Measurements from ENCODE around the gene GABRA5. TPM values are rescaled to one million over a fixed set of nuclear protein-coding genes. Genes with fewer than 3 reads are reported as not detected.

Gene GABRA5
- total RNA-seq, 1 experiment from 2014 or later, result 0.67 TPM

DNA sequence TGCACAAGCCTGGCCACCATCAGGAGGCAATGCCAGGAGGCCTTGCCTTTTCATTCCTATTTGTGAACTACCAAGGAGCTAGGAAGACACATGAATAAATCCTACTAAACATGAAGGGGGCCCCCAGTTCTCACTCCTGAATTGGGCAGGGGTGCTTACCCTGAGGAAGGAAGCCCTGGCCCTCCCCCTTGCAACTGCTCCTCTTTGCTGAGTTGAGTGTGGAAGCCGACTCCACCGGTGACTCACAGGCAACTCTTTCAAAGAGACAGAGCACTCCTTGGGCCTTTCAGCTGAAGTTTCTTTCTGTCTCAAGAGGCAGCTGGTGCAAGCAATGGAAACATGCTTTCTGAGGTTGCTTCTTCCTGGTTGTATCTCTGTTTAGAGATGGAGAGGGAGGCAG lies 105.8 kb downstream of the GABRA5 start:
- no peaks in the 10 kb centered on the region for H3K36me3 ChIP-seq
- no peaks in the 10 kb centered on the region for H3K4me1 ChIP-seq
- H3K27ac ChIP-seq, result no peak overlapping the region
- no peaks in the 10 kb centered on the region for H3K27me3 ChIP-seq
- H3K9me3 ChIP-seq (replicated peaks), result no peaks in the 10 kb centered on the region
- H3K4me3 ChIP-seq, result no peak overlapping the region
- peak in 1 of 2 experiments; percentile 12 for DNase-seq

DNA sequence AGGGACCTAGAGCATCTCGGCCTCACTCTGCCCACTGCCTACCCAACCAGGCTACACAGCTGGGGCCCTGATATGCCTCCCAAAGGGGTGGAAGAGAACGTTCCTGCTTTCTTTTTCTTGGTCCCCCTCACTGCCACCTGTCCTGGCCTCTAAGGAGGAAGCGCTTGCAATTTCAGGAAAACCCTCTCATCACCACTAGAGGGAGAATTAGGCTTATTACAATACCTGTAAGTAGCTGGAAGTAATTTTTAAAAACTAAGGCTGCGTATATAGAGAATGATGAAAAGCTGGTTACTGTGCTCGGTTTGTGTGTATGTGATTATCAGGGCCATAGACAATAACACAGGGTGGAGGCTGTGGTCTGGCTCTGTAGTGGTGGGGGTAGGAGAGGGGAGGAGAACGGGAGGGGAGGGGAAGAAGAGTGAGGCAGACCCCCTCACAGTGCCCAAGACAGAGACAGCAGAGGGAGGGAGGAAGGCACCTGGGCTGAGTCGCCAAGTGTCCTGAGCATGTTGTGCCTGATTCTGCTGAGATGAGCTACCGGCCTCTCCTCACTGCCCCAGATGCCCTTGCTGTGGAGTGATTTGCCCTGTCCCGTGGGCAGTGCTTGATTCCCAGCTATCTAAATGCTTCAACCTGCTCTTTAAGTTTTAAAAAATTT lies 107.4 kb downstream of the GABRA5 start:
- peak in 1 of 2 experiments; percentile 36 for DNase-seq
- no peak overlapping the region for H3K4me3 ChIP-seq

DNA sequence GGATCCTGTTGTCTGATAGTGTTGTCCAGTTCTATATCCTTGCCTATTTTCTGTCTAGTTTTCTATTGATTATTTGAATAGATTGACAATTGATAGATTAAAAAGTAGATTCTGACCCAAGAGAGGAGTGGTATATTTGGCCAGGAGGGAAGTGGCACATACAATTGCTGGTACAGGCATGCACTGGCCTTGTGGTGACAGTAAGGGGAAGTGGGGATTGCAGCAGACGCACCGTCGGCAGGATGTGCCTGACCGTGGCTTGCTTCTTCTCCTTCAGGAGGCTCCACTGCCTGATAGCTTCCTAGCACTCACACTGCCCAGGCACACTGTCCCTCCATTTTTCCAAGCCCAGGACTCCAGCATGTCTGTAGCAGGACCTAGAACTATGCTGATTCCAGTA lies 114.6 kb downstream of the GABRA5 start:
- no peak for DNase-seq
- H3K27ac ChIP-seq, result no peak overlapping the region
- H3K4me1 ChIP-seq, result no peaks in the 10 kb centered on the region
- H3K27me3 ChIP-seq, result no peaks in the 10 kb centered on the region
- H3K4me3 ChIP-seq, result no peak overlapping the region
- no peaks in the 10 kb centered on the region for H3K9me3 ChIP-seq (replicated peaks)
- no peaks in the 10 kb centered on the region for H3K36me3 ChIP-seq

More for the DNA sequence above, 107.4 kb downstream of the GABRA5 start:
- Histone ChIP-seq H3K4me1 (no peaks in the 10 kb centered on the region), H3K27ac (no peak overlapping the region), H3K36me3 (no peaks in the 10 kb centered on the region), H3K9me3 (replicated peaks) (no peaks in the 10 kb centered on the region), H3K27me3 (no peaks in the 10 kb centered on the region)

DNA sequence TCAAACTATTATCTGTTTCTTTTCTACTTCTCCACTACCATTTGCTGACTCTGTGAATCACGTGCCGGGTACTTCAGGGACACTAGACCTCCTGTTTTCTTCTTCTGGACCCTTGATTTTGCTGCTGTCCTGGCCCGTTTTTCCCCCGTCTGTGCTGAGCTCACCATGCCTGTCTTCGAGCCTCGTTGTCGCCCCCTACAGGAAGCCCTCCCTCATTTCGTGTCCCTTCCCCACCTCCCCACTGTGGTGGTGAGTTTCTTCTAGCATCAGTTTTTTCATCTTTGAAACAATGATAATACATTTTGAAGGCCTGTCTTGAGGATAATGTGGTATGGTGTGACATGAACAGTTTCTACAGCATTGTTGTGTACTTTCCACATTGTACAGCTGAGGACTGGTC lies 117.0 kb downstream of the GABRA5 start:
- peaks cover 3% of the 10 kb centered on the region; the same call in 1 of the 2 replicates for H3K36me3 ChIP-seq
- H3K27ac ChIP-seq, result no peak overlapping the region
- H3K4me1 ChIP-seq, result no peaks in the 10 kb centered on the region
- peak in 1 of 2 experiments; percentile 39 for DNase-seq
- H3K27me3 ChIP-seq, result no peaks in the 10 kb centered on the region
- no peaks in the 10 kb centered on the region for H3K9me3 ChIP-seq (replicated peaks)
- H3K4me3 ChIP-seq, result no peak overlapping the region

DNA sequence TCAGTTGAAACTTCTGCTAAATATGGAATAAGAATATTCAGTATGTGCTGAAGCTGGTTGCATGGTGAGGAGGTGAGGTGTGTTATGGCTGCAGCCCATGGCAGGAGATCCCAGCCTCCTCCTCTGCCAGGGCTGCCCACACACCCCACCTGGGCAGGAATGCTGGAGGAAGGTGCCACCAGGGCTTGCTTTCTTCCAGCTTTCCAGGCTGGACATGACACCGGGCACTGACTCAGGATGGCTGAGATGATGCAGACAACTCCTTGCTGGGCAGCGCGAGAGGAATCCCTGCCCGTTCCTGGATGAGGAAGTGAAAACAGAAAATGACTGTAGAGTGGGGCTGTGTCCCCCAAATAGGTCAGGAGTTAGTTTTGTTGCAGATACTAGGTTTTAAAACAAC lies 118.2 kb downstream of the GABRA5 start:
- Histone ChIP-seq H3K27ac (no peak overlapping the region), H3K36me3 (peaks cover 3% of the 10 kb centered on the region; the same call in 1 of the 2 replicates), H3K4me3 (no peak overlapping the region), H3K9me3 (replicated peaks) (no peaks in the 10 kb centered on the region), H3K27me3 (no peaks in the 10 kb centered on the region), H3K4me1 (no peaks in the 10 kb centered on the region)
- no peak for DNase-seq

DNA sequence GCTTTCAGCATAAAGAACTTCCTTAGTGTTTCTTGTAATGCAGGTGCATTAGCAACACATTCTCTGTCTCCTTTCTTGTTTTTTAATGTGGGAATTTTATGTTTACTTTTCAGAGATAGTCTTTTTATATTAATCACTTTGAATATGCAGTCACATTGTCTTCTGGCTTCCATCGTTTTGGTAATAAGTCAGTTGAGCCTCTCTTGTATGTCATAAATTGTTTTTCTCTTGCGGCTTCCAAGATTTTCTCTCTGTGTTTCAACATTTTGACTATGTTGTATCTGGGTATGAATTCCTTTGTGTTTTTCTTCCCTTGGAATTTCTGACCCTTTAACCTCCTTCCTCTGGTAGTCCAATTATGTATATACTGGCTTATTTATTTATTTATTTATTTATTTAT lies 129.4 kb downstream of the GABRA5 start:
- no peak overlapping the region for H3K27ac ChIP-seq
- no peaks in the 10 kb centered on the region for H3K9me3 ChIP-seq (replicated peaks)
- DNase-seq, result no peak
- no peaks in the 10 kb centered on the region for H3K27me3 ChIP-seq
- H3K36me3 ChIP-seq, result no peaks in the 10 kb centered on the region; the same call in 1 of the 2 replicates
- H3K4me1 ChIP-seq, result no peaks in the 10 kb centered on the region
- H3K4me3 ChIP-seq, result no peak overlapping the region

Other genes starting within 250 kb of the GABRA5 start
- 5.2 and 6.1 TPM in 2 replicates for gene GABRB3, start 94.0 kb upstream of the GABRA5 start, total RNA-seq (2014; rRNA removed; shearing (Covaris generic))
- gene GABRG3, start 104.1 kb downstream of the GABRA5 start, total RNA-seq (2014; rRNA removed; shearing (Covaris generic)), result 4.5 and 5.1 TPM in 2 replicates